GM18520 (cell line): ENCODE measurements around the gene TUBAL3.
"Not testable (repeated sequence)": the region's sequence is repeated elsewhere in the genome, so short reads cannot be mapped to it uniquely, and the experiment has no call there.

Experiments
- ATAC-seq: cut with Tn5 transposase; IDR thresholded peaks from one replicate; pipeline ENCODE4 v1.9.1; 2021; ENCODE audit not compliant: unreplicated experiment

TUBAL3 gene

DNA sequence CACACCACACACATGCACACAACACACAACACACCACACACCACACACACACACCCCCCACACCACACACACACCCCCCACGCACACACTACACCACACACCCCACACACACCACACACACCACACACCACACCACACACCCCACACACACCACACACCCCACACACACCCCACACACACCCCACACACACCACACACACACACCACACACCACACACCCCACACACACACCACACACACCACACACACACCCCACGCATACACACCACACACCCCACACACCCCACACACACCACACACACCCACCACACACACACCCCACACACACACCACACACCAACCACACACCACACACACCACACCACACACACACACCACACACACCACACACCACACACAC lies 23.4 kb downstream of the TUBAL3 start:
- no peak for ATAC-seq

DNA sequence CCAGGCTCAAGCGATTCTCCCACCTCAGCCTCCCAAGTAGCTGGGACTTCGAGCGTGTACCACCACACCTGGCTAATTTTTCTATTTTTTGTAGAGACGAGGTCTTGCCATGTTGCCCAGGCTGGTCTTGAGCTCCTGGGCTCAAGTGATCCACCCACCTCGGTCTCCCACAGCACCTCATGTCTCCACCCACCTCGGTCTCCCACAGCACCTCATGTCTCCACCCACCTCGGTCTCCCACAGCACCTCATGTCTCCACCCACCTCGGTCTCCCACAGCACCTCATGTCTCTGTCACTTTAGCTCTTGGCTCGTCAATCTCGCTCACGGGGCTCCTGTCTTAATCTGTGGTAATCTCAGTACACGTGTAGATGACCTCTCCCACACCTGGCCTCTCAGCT lies 24.2 kb downstream of the TUBAL3 start:
- not testable (repeated sequence) for ATAC-seq

DNA sequence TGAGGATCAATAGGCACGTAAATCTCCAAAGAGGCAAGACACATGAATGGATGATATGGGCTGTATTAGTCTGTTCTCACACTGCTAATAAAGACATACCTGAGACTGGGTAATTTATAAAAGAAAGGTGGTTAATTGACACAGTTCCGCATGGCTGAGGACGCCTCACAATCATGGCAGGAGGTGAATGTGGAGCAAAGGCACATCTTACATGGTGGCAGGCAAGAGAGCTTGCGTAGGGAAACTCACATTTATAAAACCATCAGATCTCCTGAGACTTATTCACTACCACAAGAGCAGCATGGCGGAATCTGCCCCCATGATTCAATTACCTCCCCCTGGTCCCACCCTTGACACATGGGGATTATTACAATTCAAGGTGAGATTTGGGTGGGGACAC lies 25.4 kb downstream of the TUBAL3 start:
- not testable (repeated sequence) for ATAC-seq

DNA sequence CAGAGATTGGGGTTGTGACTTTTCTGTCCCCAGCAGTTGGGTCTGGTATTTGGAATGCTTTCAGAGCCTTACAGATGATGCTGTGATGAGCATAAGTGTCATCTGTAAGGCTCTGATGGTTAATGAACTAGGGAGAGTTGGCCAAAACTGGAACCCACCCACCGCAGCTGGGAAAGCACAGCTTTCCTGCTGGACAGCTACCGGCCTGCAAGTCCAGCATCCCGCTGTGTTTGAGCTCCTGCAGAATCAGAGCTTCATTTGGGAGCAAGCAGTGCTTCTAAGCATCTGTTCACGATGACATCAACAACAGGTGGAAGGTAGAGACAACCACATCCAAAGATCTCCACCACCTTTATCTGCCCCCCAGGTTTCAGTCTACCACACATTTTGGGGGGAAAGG lies 28.2 kb downstream of the TUBAL3 start:
- no peak for ATAC-seq

DNA sequence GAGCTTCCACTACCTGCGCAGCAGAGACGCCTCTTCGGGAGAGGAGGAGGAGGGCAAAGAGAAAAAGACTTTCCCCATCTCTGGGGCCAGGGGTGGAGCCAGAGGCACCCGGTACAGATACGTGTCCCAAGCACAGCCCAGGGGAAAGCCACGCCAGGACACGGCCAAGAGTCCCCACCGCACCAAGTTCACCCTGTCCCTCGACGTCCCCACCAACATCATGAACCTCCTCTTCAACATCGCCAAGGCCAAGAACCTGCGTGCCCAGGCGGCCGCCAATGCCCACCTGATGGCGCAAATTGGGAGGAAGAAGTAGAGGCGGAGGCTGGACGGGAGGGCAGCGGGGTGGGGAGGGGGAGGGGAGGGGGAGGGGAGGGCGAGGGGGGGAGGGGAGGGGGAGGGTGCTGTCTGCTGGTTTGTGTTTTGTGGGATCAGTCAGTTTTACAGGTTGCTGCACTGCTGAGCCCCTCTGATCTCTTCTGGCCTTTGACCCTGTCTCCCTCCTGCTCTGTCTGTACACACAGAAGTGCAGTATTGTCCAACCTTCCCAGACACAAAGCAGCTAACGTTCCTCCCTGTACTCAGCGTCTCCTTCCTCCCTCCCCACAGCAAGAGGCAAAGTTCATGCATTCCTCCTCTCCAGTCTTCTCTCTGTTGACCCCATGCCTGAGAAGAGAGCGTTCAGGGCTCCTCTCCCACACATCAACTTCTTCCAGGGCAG lies 30.6 kb downstream of the TUBAL3 start:
- no peak for ATAC-seq

DNA sequence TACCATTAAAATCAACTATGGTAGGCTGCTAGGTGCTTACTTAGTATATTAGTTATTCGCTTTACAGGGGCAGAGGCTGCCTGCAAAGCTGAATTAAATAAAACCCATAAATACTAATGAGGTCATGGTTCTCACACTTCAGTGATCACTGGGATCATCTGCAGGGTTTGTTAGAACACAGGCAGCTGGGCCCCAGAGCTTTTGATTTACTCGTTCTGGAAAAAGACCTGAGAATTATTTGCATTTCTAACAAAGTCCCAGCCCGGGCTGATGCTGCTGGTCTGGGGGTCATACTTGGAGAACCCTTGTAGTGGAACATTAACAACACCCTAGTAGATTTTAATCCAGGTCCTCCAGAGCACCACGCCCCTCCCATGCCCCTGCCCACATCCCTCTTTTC lies 31.3 kb downstream of the TUBAL3 start:
- no peak for ATAC-seq

DNA sequence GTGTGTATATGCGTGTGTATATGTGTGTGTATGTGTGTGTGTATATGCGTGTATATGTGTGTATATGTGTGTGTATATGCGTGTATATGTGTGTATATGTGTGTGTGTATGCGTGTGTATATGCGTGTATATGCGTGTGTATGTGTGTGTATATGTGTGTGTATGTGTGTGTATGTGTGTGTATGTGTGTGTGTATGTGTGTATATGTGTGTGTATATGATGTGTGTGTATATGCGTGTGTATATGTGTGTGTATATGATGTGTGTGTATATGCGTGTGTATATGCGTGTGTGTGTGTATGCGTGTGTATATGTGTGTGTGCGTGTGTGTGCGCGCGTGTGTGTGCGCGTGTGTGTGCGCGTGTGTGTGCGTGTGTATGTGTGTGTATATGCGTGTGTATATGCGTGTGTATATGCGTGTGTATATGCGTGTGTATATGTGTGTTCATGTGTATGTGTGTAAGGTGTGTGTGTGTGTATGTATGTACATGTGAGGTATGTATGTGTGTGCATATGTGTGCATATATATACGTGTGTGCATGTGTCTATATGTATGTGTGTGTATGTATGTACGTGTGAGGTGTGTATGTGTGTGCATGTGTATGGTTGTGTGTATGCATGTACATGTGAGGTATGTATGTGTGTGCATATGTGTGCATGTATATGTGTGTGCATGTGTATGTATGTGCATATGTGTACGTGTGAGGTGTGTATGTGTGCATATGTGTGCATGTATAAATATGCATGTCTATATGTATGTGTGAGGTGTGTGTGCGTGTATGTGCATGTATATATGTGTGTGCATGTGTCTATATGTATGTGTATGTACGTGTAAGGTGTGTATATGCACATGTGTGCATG lies 33.9 kb downstream of the TUBAL3 start:
- ATAC-seq, result no peak

DNA sequence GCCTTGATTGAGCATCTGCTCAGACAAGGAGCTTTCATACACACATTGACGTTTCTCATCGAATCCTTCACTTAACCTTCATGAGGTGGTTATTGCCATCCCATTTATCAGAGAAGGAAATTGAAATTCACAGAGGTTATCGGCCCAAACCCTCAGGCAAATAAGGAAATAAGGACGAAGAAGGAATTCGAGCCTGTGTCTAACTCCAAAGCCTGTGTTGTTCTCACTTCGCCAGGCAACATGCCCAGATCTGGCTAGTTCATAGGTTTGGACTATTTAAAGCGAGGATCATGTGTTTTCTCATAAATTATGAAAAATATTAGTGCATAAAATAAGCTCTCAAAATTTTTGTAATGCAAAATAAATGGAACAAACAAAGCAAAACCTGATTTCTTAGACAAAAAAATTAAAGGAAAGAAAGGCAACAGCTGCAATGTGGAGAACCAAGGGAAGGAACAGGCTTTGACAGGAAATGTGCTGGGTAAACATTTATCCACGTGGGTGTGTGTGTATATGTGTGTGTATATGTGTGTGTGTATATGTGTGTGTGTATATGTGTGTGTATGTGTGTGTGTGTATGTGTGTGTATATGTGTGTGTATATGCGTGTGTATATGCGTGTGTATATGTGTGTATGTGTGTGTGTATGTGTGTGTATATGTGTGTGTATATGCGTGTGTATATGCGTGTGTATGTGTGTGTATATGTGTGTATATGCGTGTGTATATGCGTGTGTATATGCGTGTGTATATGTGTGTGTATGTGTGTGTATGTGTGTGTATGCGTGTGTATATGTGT lies 35.1 kb downstream of the TUBAL3 start:
- no peak for ATAC-seq

DNA sequence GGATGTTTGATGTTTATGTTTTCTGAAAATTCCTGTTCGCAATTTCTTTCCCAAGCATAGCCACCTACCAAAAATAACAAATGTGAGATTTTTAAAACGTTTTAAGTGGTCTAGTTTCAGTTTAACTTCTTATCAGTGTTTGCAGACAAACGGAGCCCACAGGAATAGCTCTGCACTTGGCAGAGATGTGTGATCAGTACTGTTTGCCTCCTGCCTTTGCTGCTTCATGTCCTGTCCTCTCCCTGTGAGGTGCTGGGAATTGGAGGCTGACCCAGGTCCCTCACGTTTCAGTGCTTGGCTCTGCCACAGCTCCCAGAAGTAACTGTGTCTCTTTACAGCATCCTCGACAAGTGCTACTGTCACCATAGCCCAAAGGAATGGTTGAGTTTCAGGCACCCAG lies 38.7 kb downstream of the TUBAL3 start:
- no peak for ATAC-seq

DNA sequence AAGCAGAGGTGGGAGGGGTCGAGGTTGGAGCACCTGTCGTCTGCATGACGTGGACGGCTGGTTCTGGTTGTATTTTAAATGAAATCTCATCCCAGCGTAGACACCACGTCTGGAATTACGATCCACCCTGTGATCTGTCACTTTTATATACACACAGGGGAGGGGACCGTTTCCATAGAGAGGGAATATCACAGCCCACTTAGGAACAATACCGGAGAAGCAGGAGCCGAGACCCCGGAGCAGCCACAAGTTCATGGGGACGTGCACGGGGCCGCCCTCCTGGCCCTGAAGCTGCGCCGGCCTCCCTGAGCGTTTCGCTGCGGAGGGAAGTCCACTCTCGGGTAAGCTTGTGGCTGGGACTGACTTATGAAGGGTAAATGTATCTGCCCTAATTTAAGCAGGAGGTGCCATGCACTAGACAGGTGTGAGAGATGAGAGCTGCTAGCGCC lies 39.7 kb downstream of the TUBAL3 start, which contains the start of gene UCN3:
Gene UCN3, plus strand, starts transcription at position 77 of the 449 bp plus-strand sequence. CDS start 8,755 bp downstream, outside the sequence.
- ATAC-seq, result no peak

DNA sequence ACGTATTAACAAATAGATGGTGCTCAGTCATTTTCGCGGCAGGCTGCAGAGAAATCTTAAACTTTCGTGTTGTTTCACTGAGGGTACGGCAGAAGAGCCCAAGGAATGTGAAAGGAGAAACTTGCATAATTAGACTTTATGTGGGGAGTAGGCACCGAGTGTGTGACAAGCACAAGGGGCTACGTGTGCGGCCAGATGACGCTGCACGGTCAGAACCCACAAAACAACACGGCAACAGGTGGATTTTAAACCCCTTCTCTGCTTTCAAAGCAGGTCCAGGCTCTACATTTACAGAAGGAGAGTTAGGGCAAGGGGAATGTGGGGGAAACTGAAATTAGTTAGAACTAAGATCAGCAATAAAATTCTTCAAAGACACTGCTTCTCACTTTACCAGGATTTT lies 40.3 kb downstream of the TUBAL3 start:
- no peak for ATAC-seq

DNA sequence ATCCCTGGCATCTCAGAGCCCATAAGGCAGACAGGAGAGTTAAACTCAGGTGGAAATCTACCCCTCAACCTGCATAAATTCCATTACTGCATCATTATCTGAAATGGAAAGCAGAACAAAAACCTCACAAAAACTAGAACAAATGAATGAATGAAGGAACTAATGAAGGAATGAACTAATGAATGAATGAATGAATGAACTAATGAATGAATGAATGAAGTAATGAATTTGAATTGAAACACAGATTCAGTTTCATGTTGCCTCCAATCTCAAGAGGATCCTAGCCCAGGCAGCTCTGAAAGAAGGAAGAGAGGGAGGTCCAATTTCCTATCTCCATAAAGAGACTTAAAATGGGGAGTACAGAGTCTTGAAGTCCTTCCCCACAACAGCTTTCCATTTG lies 41.8 kb downstream of the TUBAL3 start:
- no peak for ATAC-seq

DNA sequence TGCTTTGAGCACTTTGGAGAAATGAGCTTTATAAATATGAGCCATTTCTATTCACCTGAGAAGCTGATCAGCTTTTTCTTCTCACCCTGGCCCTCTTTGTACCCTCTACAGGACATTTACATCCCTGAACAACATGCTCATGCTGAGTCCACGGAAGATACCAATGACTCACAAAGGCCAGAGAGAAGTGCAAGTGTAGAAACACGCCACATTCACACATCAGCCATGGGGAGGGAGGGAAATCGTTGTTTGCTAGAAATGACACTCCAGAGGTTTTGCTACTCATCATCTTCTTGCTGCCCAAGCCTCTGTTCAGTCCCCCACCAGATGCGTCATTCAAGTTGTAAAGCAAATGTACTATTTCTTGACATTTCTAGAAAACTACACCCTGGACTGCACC lies 42.7 kb downstream of the TUBAL3 start:
- no peak for ATAC-seq

DNA sequence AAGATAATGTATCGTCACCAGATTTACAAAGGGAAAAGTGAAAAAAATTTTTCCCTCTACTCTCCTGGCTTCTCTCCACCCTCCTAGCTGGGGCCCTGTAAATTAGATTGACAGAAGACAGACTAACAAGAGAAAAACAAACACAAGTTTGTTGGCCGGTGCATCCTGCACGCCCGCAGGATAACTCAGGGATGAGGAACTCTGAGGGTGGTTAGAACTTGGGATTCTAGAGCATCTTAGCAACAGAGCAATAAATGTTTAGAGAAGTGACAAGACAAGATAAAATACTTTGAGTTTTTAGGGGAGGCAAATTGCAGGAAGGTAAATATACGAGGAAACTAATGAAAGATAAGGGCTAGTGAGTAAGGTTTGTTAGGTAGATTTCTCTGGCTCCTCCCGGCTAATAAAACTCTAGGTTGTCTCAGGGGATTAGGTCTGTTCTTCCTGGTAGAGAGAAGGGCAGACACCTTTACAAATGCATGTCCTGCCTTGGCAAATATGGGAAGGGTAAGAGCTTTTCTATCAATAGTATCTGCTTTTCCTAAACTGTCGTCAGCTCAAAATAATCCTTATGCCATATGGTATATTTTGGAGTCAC lies 44.2 kb downstream of the TUBAL3 start:
- ATAC-seq, result no peak

DNA sequence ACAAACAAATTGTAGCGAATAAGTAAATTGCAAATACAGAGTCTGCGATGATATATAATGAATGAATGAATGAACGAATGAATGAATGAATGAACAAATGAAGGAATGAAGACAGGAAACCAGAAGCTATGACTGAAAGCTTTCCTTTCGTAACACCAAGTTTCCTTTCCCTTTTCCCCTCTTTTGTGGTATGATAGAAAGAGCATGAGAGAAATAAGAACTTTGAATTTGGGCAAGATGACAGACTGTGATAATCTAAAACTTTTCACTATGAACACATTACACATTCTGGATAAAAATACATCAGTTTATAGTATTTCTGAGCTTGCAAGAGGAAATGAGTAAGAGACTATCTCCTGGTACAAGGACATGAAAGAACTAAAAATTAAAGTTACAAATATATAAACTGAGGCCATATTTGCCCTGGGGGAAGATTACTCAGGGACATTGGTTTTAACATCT lies 48.3 kb downstream of the TUBAL3 start:
- no peak for ATAC-seq

DNA sequence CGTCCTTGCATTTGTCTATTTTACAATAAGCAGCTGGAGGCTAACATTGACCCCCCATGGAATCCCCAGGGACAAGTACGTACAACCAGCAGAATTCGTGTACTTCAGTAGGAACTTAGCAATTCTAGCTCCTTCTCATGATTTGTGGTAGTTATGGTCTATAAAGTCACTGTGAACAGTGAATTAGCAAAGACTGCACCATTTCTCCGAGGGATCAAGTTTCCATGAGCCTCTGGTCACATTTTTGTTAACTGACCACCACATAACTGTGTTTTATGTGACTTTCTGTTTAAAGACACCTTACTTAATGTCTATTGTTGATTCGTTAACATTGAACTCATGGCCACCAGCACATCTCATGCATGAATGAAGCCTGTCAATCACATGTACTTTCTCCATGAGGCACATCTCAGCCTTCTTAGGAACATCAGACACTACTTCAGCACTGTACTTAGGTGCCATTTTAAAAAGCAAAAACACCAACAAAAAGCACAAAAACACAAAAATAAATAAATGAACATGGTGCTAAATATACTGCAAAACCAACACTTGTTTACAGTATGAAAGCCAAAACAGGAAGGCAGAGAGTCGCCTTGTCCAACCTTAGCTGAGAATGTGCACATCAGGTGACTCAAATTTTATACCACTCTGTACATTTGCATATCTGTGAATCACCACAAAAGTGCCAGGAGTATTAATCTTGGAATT lies 48.9 kb downstream of the TUBAL3 start:
- no peak for ATAC-seq

DNA sequence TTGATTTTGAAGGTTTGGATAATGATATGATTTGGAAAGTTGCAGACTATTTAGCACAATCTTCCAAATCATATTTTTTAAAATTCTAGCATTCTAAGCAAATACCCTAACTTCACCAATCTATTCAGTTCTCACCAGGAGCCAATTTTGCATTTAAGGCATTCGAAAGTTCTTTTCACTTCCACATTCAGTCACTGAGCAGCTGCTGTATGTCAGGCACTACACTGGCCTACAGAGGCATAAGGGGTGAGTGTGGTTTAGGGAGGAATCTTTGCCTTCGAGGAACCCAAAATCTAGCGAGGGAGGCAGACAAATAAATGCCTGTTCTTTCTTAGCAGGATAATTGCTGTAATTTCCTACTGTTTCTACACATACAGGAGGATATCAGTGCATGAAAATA lies 50.6 kb downstream of the TUBAL3 start:
- no peak for ATAC-seq

DNA sequence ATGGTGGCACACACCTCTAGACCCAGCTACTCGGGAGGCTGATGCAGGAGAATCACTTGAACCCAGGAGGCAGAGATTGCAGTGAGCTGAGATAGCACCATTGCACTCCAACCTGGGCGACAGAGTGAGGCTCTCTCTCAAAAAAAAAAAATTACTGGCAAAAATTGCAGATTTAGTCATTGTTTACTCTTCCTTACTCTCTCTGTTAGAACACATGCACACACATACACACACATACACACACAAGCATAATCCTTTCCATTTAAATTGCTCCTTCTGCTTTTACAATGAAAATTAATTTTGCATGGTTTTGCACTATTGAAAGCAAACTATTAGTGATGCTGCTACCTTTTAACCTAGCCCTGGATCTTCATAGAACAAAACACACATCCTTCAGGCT lies 55.3 kb downstream of the TUBAL3 start:
- ATAC-seq, result no peak

DNA sequence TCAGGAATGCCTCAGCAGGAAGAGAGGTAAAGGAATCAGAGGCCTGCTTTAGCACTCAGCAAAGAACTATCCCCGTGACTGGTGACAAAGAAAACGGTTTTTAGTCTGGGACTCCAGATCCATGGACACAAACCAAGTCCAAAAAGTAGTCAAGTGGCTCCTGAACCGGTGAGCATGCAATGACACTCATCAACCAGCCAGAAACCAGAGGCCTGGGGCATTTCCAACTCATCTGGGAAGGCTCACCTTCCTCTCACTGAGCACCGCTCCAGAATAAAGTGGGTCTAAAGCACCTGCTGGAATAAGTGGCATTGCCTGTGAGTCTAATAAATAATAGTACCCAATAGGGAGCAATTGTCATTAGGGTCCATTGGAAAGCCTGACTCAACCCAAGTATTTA lies 57.7 kb downstream of the TUBAL3 start:
- ATAC-seq, result no peak

DNA sequence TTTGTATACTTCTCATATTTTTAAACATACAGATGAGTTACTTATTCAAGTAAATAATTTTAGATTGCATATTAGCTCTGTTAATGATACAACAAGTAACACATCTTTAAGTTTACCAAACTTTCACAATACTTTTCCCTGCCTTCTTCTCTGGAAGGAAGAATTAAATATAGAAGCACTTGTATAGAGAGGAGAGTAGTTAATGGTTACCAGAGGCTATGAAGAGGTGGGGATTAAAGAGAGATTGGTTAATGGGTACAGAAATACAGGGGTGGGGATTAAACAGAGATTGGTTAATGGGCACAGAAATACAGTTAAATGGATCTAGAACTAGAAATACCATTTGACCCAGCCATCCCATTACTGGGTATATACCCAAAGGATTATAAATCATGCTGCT lies 59.9 kb downstream of the TUBAL3 start:
- no peak for ATAC-seq
